ENCODE results near the gene TRABD2B. TPM values are rescaled to one million over a fixed set of nuclear protein-coding genes. Genes with fewer than 3 reads are reported as not detected.
A peak's percentile ranks its signal among the peaks of the same experiment; 100 is the strongest.

TRABD2B gene
- total RNA-seq, 1 experiment from 2014 or later: not detected

DNA sequence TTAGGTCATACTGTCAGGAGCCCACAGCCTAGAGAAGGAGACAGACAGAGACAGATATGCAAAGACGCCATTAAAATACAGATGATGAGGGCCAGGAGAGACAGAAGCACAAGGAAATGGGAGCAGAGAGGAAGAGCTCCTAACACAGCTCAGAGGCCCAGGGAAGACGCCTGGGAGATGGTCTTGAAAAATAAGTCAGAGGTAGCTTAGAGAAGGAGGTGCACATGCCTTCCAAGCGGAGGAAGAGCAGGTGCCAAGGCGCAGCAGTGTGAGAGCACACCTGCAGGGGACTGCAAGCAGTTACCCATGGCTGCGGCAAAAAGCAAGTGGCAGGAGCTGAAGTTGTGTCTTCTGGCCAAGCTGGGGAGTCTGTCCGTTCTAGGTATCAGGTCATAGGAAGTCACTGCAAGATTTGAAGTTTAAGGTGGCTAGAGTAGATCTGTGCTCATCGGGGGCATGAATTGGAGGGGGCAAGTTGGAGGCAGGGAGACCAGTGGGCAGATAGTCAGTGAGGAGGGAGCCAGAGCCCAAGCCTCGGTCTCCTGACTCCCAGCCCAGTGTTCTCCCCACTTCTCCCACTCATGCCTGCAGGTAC lies 1.3 kb upstream of the TRABD2B start:
- DNase-seq (ENCODE audit: low read depth, low spot score): no peak
- in situ Hi-C loops (cut with HindIII; ENCODE audit: low pct_unique_long_range_greater_than_20kb, low sequenced_read_pairs): loop anchor here (10.0 kb wide), 1 partner anchor 66 kb away; no protein-coding TSS in a partner anchor

GRCh38 chr1:47996406-47997226 lies 569 bp downstream of the TRABD2B start:
- no peak for DNase-seq (ENCODE audit: low read depth, low spot score)

GRCh38 chr1:47996060-47996405 lies 1.2 kb downstream of the TRABD2B start:
- in situ Hi-C loops (cut with HindIII; ENCODE audit: low pct_unique_long_range_greater_than_20kb, low sequenced_read_pairs): loop anchor here (10.0 kb wide), 1 partner anchor 69 kb away; no protein-coding TSS in a partner anchor

More at GRCh38 chr1:47996406-47997226, 569 bp downstream of the TRABD2B start:
- in situ Hi-C loops (cut with HindIII; ENCODE audit: low pct_unique_long_range_greater_than_20kb, low sequenced_read_pairs): loop anchor here (10.0 kb wide), 1 partner anchor 68 kb away; no protein-coding TSS in a partner anchor

GRCh38 chr1:47995306-47996050 lies 1.7 kb downstream of the TRABD2B start:
- no peak for DNase-seq (ENCODE audit: low read depth, low spot score)
- in situ Hi-C loops (cut with HindIII; ENCODE audit: low pct_unique_long_range_greater_than_20kb, low sequenced_read_pairs): loop anchor here (10.0 kb wide), 1 partner anchor 69 kb away; no protein-coding TSS in a partner anchor

More at GRCh38 chr1:47996060-47996405, 1.2 kb downstream of the TRABD2B start:
- no peak for DNase-seq (ENCODE audit: low read depth, low spot score)

GRCh38 chr1:47993881-47994625 lies 3.1 kb downstream of the TRABD2B start:
- in situ Hi-C loops (cut with HindIII; ENCODE audit: low pct_unique_long_range_greater_than_20kb, low sequenced_read_pairs): loop anchor here (10.0 kb wide), 1 partner anchor 71 kb away; no protein-coding TSS in a partner anchor
- no peak for DNase-seq (ENCODE audit: low read depth, low spot score)

GRCh38 chr1:47993416-47993740 lies 3.8 kb downstream of the TRABD2B start:
- in situ Hi-C loops (cut with HindIII; ENCODE audit: low pct_unique_long_range_greater_than_20kb, low sequenced_read_pairs): loop anchor here (10.0 kb wide), 1 partner anchor 71 kb away; no protein-coding TSS in a partner anchor
- no peak for DNase-seq (ENCODE audit: low read depth, low spot score)

DNA sequence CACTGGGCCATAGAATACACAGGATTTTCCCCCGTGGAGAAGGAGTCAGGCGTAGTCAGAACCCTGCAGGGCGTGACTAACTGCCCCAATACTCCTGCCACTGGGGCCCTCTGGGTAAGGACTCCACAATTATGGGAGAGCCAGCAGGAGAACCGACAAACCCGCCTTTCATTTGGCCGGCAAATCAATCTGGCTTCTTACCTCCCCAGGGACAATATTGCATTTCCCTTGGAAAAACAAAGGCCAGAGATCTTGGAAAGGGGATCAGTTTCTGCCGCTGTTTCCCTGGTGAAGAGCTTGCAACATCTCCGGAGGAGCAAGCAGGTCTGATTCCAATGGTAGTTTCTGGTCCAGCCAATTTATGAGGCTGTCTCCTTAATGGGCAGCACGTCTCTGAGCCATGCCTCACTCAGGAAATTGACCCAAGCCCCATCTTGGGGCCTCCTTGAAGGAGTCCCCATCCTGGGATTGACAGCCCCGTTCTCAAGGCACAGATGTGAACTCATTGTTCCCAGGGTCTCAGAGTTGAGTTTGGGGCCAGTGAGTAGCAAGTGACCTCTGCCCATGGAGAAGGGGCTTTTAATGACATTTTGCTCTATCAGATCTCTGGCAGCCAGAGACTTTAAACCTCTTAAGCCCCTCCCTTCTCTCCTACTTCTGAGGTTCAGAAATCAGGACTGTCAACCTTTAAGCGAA lies 4.3 kb downstream of the TRABD2B start:
- peak; percentile 2 for DNase-seq (ENCODE audit: low read depth, low spot score)
- in situ Hi-C loops (cut with HindIII; ENCODE audit: low pct_unique_long_range_greater_than_20kb, low sequenced_read_pairs): loop anchor here (10.0 kb wide), 1 partner anchor 72 kb away; no protein-coding TSS in a partner anchor

DNA sequence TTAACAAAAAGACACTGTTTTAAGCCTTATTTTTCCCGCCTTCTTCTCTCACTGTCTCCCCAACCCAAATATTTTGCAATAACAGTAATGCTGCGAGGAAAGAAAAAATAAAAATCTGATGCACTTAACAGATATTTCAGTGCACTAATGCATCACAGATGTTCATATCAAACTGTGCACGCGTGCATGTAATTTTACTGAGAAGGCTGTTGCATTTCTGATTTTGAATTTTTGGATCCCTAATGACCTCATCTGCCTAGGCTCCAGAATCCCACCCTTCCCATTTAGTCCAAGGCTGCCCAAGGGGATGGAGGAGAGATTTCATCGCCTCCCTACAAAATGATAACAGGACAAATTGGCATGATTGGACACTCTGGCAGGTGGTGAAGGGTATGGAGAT lies 5.5 kb downstream of the TRABD2B start:
- in situ Hi-C loops (cut with HindIII; ENCODE audit: low pct_unique_long_range_greater_than_20kb, low sequenced_read_pairs): loop anchor here (10.0 kb wide), 1 partner anchor 73 kb away; no protein-coding TSS in a partner anchor
- no peak for DNase-seq (ENCODE audit: low read depth, low spot score)

DNA sequence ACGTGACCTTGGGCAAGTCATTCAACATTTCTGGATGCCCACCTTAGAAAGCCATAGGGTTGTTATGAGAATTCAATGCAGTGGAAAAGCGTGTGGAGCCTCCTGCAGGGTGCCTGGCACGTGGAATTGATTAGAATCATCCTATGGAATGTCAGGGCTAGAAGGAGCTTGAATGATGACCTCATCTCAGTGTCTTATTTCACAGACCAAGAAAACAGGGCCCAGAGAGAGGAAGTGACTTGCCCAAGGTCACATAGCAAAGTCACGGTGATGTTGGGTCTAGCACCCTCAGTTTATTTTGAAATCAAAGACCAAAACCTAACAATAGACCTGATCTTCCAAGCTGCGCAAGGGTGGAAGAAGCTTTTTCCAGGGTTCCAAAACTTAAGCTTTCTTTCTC lies 6.0 kb downstream of the TRABD2B start:
- in situ Hi-C loops (cut with HindIII; ENCODE audit: low pct_unique_long_range_greater_than_20kb, low sequenced_read_pairs): loop anchor here (10.0 kb wide), 1 partner anchor 74 kb away; no protein-coding TSS in a partner anchor
- DNase-seq (ENCODE audit: low read depth, low spot score): peak; percentile 3

- in situ Hi-C loops (cut with HindIII; ENCODE audit: low pct_unique_long_range_greater_than_20kb, low sequenced_read_pairs): loop anchor here (10.0 kb wide), 1 partner anchor 75 kb away; no protein-coding TSS in a partner anchor
- DNase-seq (ENCODE audit: low read depth, low spot score): no peak
These were observed 6.9 kb downstream of the TRABD2B start for GRCh38 chr1:47990286-47990685.

- in situ Hi-C loops (cut with HindIII; ENCODE audit: low pct_unique_long_range_greater_than_20kb, low sequenced_read_pairs): no loop called here
- DNase-seq (ENCODE audit: low read depth, low spot score): no peak
These were observed 9.6 kb downstream of the TRABD2B start for GRCh38 chr1:47987601-47988000.

DNA sequence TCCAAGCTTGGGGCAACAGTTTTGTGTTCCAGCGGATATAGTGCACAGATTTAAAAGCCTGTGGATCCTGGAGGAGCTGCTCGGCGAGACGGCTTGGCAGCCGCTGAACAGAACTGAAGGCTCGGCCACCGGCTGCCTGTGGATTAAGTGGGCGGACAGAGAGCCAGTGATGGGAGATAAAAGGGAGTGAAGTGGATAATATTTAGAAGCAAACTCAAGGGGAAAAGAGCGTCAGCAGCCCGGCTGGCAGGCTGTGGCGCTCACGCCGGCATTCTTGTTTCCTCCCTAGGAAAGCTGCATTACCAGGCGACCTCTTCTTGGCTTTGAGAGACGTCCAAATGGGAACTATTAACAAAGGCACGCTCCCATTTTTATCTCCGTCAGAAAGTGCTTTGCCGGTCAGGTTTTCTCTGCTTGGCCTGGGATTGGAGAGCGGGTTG lies 10.4 kb downstream of the TRABD2B start:
- in situ Hi-C loops (cut with HindIII; ENCODE audit: low pct_unique_long_range_greater_than_20kb, low sequenced_read_pairs): no loop called here
- DNase-seq (ENCODE audit: low read depth, low spot score): no peak

DNA sequence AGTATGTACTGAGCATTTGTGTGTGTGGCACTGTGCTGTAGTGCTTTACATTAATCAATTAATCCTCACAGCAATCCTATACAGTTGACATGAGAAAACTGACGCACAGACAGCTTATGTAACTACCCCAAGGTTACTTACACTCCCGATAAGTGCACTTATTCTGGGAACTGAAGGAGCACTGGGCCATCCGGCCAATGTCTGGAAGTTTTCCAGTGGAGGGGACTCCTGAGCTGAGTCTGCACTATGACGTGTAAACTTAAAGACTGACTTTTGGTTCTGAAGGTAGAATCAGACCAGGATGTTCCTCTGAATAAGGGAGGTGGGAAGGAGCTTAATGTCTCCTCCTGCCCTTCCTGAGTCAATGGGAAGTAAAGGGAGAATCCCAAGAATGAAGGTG lies 12.2 kb downstream of the TRABD2B start:
- in situ Hi-C loops (cut with HindIII; ENCODE audit: low pct_unique_long_range_greater_than_20kb, low sequenced_read_pairs): no loop called here

GRCh38 chr1:47984175-47984789 lies 12.9 kb downstream of the TRABD2B start:
- in situ Hi-C loops (cut with HindIII; ENCODE audit: low pct_unique_long_range_greater_than_20kb, low sequenced_read_pairs): no loop called here
- no peak for DNase-seq (ENCODE audit: low read depth, low spot score)

More for the DNA sequence above, 12.2 kb downstream of the TRABD2B start:
- no peak for DNase-seq (ENCODE audit: low read depth, low spot score)

DNA sequence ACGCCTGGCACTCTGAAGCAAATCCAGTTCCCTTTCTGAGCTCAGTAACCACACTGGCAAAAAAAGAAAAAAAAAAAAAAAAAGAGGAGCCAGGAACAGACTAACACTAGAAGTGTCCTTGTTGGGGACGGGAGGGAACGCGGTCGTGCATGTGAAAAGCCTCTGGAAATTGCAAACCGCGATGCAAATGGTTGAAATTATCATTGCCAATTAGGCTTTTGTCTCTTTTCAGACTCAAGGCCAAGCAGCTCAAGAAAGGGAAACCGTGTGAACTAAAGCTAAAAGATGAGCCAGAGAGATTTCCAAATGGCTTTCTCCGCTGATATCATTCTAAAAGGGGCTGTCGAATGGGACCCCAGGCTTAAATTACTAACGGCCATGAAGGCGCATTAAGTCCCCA lies 13.5 kb downstream of the TRABD2B start:
- in situ Hi-C loops (cut with HindIII; ENCODE audit: low pct_unique_long_range_greater_than_20kb, low sequenced_read_pairs): no loop called here
- DNase-seq (ENCODE audit: low read depth, low spot score): no peak

- in situ Hi-C loops (cut with HindIII; ENCODE audit: low pct_unique_long_range_greater_than_20kb, low sequenced_read_pairs): no loop called here
- DNase-seq (ENCODE audit: low read depth, low spot score): no peak
These were observed 15.4 kb downstream of the TRABD2B start for GRCh38 chr1:47981667-47982350.

Measured in SK-MEL-5 (cell line).